ENCODE data around the gene GPR25.
A peak's percentile ranks its signal among the peaks of the same experiment; 100 is the strongest.

The GPR25 gene

GRCh38 chr1:200899015-200899386 is 26.2 kb downstream of the GPR25 start:
- no peak overlapping the region for H3K4me3 ChIP-seq (ENCODE audit: insufficient read depth in 1 of 2, low read depth in 1 of 2, low read length in 2 of 2)
- no peak overlapping the region for H3K4me2 ChIP-seq (ENCODE audit: low read length, poor library complexity, severe bottlenecking)
- H3K79me1 ChIP-seq (replicated peaks; ENCODE audit: low read length, poor library complexity, severe bottlenecking): peaks cover 30% of the 10 kb centered on the region
- H2BK120ac ChIP-seq (ENCODE audit: low read depth, low read length): no peak overlapping the region
- 90% methylated on average over 2 of the region's 3 CpGs for WGBS
- H3K36me3 ChIP-seq (ENCODE audit: control insufficient read depth in 1 of 2, insufficient read depth in 2 of 2, low read depth in 1 of 2, low read length in 2 of 2): peaks cover 0 to 50% of the 10 kb centered on the region in 2 experiments
- H2BK12ac ChIP-seq (ENCODE audit: low read length in 2 of 2): no peak overlapping the region
- no peak for DNase-seq
- H2BK5ac ChIP-seq (ENCODE audit: low read depth, low read length, poor library complexity, severe bottlenecking): no peak overlapping the region
- peaks cover 0 to 85% of the 10 kb centered on the region in 2 experiments for H3K27me3 ChIP-seq (ENCODE audit: control insufficient read depth in 1 of 2, insufficient read depth in 1 of 2, low read length in 2 of 2)
- H3K4me1 ChIP-seq (ENCODE audit: control insufficient read depth, insufficient read depth, low read depth, low read length): peaks cover 47% of the 10 kb centered on the region
- H4K91ac ChIP-seq (ENCODE audit: low read length): no peak overlapping the region
- H3K14ac ChIP-seq (ENCODE audit: low read length in 2 of 2): no peak overlapping the region
- H3K23ac ChIP-seq (ENCODE audit: low read length in 2 of 2): no peak overlapping the region
- H2AFZ ChIP-seq (ENCODE audit: low read depth, low read length): no peak overlapping the region
- H3K27ac ChIP-seq (ENCODE audit: low read length, poor library complexity, severe bottlenecking): no peak overlapping the region
- no peak overlapping the region for H4K8ac ChIP-seq (ENCODE audit: low read length)
- H3K9me3 ChIP-seq (ENCODE audit: control insufficient read depth, low read length): no peaks in the 10 kb centered on the region
- H2BK15ac ChIP-seq (ENCODE audit: low read depth, poor library complexity, severe bottlenecking): no peak overlapping the region
- no peak overlapping the region for H3K18ac ChIP-seq (ENCODE audit: low read depth in 1 of 2, low read length in 2 of 2)
- H3K9ac ChIP-seq (ENCODE audit: low read length): no peak overlapping the region
- no peak overlapping the region for H2AK5ac ChIP-seq (ENCODE audit: low read length, severe bottlenecking)
- no peak overlapping the region for H3K4ac ChIP-seq (ENCODE audit: low read depth in 1 of 2, low read length in 2 of 2)

GRCh38 chr1:200899451-200899915 is 26.7 kb downstream of the GPR25 start:
- Histone ChIP-seq H2BK12ac (ENCODE audit: low read length in 2 of 2) (no peak overlapping the region), H2BK5ac (ENCODE audit: low read depth, low read length, poor library complexity, severe bottlenecking) (no peak overlapping the region), H2BK120ac (ENCODE audit: low read depth, low read length) (no peak overlapping the region), H3K4me2 (ENCODE audit: low read length, poor library complexity, severe bottlenecking) (no peak overlapping the region), H2BK15ac (ENCODE audit: low read depth, poor library complexity, severe bottlenecking) (no peak overlapping the region), H3K4me3 (ENCODE audit: insufficient read depth in 1 of 2, low read depth in 1 of 2, low read length in 2 of 2) (no peak overlapping the region), H3K18ac (ENCODE audit: low read depth in 1 of 2, low read length in 2 of 2) (no peak overlapping the region), H3K14ac (ENCODE audit: low read length in 2 of 2) (no peak overlapping the region), H3K23ac (ENCODE audit: low read length in 2 of 2) (no peak overlapping the region), H2AFZ (ENCODE audit: low read depth, low read length) (no peak overlapping the region), H3K4ac (ENCODE audit: low read depth in 1 of 2, low read length in 2 of 2) (no peak overlapping the region), H3K9me3 (ENCODE audit: control insufficient read depth, low read length) (no peaks in the 10 kb centered on the region), H3K36me3 (ENCODE audit: control insufficient read depth in 1 of 2, insufficient read depth in 2 of 2, low read depth in 1 of 2, low read length in 2 of 2) (peaks cover 0 to 55% of the 10 kb centered on the region in 2 experiments), H3K27ac (ENCODE audit: low read length, poor library complexity, severe bottlenecking) (no peak overlapping the region), H4K91ac (ENCODE audit: low read length) (no peak overlapping the region), H3K9ac (ENCODE audit: low read length) (no peak overlapping the region), H3K27me3 (ENCODE audit: control insufficient read depth in 1 of 2, insufficient read depth in 1 of 2, low read length in 2 of 2) (peaks cover 0 to 83% of the 10 kb centered on the region in 2 experiments), H3K79me1 (replicated peaks; ENCODE audit: low read length, poor library complexity, severe bottlenecking) (peaks cover 33% of the 10 kb centered on the region), H2AK5ac (ENCODE audit: low read length, severe bottlenecking) (no peak overlapping the region), H4K8ac (ENCODE audit: low read length) (no peak overlapping the region), H3K4me1 (ENCODE audit: control insufficient read depth, insufficient read depth, low read depth, low read length) (peaks cover 45% of the 10 kb centered on the region)
- no peak for DNase-seq
- 95% methylated on average over 10 of the region's 10 CpGs for WGBS

- no peak overlapping the region for H3K23ac ChIP-seq (ENCODE audit: low read length in 2 of 2)
- H4K91ac ChIP-seq (ENCODE audit: low read length): no peak overlapping the region
- no peak overlapping the region for H3K14ac ChIP-seq (ENCODE audit: low read length in 2 of 2)
- H3K27me3 ChIP-seq (ENCODE audit: control insufficient read depth in 1 of 2, insufficient read depth in 1 of 2, low read length in 2 of 2): peaks cover 0 to 78% of the 10 kb centered on the region in 2 experiments
- no peak overlapping the region for H2BK15ac ChIP-seq (ENCODE audit: low read depth, poor library complexity, severe bottlenecking)
- DNase-seq: no peak
- H4K8ac ChIP-seq (ENCODE audit: low read length): no peak overlapping the region
- H3K18ac ChIP-seq (ENCODE audit: low read depth in 1 of 2, low read length in 2 of 2): no peak overlapping the region
- no peak overlapping the region for H2AK5ac ChIP-seq (ENCODE audit: low read length, severe bottlenecking)
- H2AFZ ChIP-seq (ENCODE audit: low read depth, low read length): no peak overlapping the region
- no peak overlapping the region for H3K4me3 ChIP-seq (ENCODE audit: insufficient read depth in 1 of 2, low read depth in 1 of 2, low read length in 2 of 2)
- peaks cover 34% of the 10 kb centered on the region for H3K79me1 ChIP-seq (replicated peaks; ENCODE audit: low read length, poor library complexity, severe bottlenecking)
- no peaks in the 10 kb centered on the region for H3K9me3 ChIP-seq (ENCODE audit: control insufficient read depth, low read length)
- H3K4me1 ChIP-seq (ENCODE audit: control insufficient read depth, insufficient read depth, low read depth, low read length): peaks cover 37% of the 10 kb centered on the region
- H3K4ac ChIP-seq (ENCODE audit: low read depth in 1 of 2, low read length in 2 of 2): no peak overlapping the region
- no peak overlapping the region for H3K27ac ChIP-seq (ENCODE audit: low read length, poor library complexity, severe bottlenecking)
- no peak overlapping the region for H2BK5ac ChIP-seq (ENCODE audit: low read depth, low read length, poor library complexity, severe bottlenecking)
- H3K9ac ChIP-seq (ENCODE audit: low read length): no peak overlapping the region
- H3K4me2 ChIP-seq (ENCODE audit: low read length, poor library complexity, severe bottlenecking): no peak overlapping the region
- 96% methylated on average over 16 of the region's 16 CpGs for WGBS
- H2BK12ac ChIP-seq (ENCODE audit: low read length in 2 of 2): no peak overlapping the region
- peaks cover 0 to 55% of the 10 kb centered on the region in 2 experiments for H3K36me3 ChIP-seq (ENCODE audit: control insufficient read depth in 1 of 2, insufficient read depth in 2 of 2, low read depth in 1 of 2, low read length in 2 of 2)
- no peak overlapping the region for H2BK120ac ChIP-seq (ENCODE audit: low read depth, low read length)
Measured at GRCh38 chr1:200899954-200900867, 27.4 kb downstream of the GPR25 start.

- no peak overlapping the region for H3K4me2 ChIP-seq (ENCODE audit: low read length, poor library complexity, severe bottlenecking)
Measured at GRCh38 chr1:200900877-200901276, 28.1 kb downstream of the GPR25 start.

More at GRCh38 chr1:200900877-200901276, 28.1 kb downstream of the GPR25 start:
- peaks cover 0 to 55% of the 10 kb centered on the region in 2 experiments for H3K36me3 ChIP-seq (ENCODE audit: control insufficient read depth in 1 of 2, insufficient read depth in 2 of 2, low read depth in 1 of 2, low read length in 2 of 2)
- H3K27ac ChIP-seq (ENCODE audit: low read length, poor library complexity, severe bottlenecking): no peak overlapping the region
- peaks cover 31% of the 10 kb centered on the region for H3K4me1 ChIP-seq (ENCODE audit: control insufficient read depth, insufficient read depth, low read depth, low read length)
- H2BK12ac ChIP-seq (ENCODE audit: low read length in 2 of 2): no peak overlapping the region
- H3K4me3 ChIP-seq (ENCODE audit: insufficient read depth in 1 of 2, low read depth in 1 of 2, low read length in 2 of 2): no peak overlapping the region
- no peak overlapping the region for H3K4ac ChIP-seq (ENCODE audit: low read depth in 1 of 2, low read length in 2 of 2)
- peak overlapping the region in 1 of 2 experiments; percentile 10 for H3K14ac ChIP-seq (ENCODE audit: low read length in 2 of 2)
- DNase-seq: no peak
- WGBS: 97% methylated on average over 17 of the region's 17 CpGs
- H3K18ac ChIP-seq (ENCODE audit: low read depth in 1 of 2, low read length in 2 of 2): no peak overlapping the region
- no peak overlapping the region for H3K23ac ChIP-seq (ENCODE audit: low read length in 2 of 2)
- H3K9ac ChIP-seq (ENCODE audit: low read length): no peak overlapping the region
- peaks cover 34% of the 10 kb centered on the region for H3K79me1 ChIP-seq (replicated peaks; ENCODE audit: low read length, poor library complexity, severe bottlenecking)
- no peak overlapping the region for H2AFZ ChIP-seq (ENCODE audit: low read depth, low read length)
- no peak overlapping the region for H2BK15ac ChIP-seq (ENCODE audit: low read depth, poor library complexity, severe bottlenecking)
- peaks cover 0 to 73% of the 10 kb centered on the region in 2 experiments for H3K27me3 ChIP-seq (ENCODE audit: control insufficient read depth in 1 of 2, insufficient read depth in 1 of 2, low read length in 2 of 2)
- H4K91ac ChIP-seq (ENCODE audit: low read length): no peak overlapping the region
- no peak overlapping the region for H2BK120ac ChIP-seq (ENCODE audit: low read depth, low read length)
- no peak overlapping the region for H4K8ac ChIP-seq (ENCODE audit: low read length)
- no peak overlapping the region for H2BK5ac ChIP-seq (ENCODE audit: low read depth, low read length, poor library complexity, severe bottlenecking)
- H2AK5ac ChIP-seq (ENCODE audit: low read length, severe bottlenecking): no peak overlapping the region
- no peaks in the 10 kb centered on the region for H3K9me3 ChIP-seq (ENCODE audit: control insufficient read depth, low read length)
